IMR-90 (cell line): ENCODE results near the gene AGPAT3.

Experiments used
- CTCF ChIP-seq: conservative IDR thresholded peaks from 2 replicates; pipeline ENCODE4 v1.5.1; 2012; ENCODE audit warnings: mild to moderate bottlenecking, low read depth, low read length, improper control_type of control experiment
- SMC3 ChIP-seq: fragments of 150-350 bp; IDR thresholded peaks from 2 replicates; pipeline ENCODE4 v1.6.1; 2016; ENCODE audit warnings: low read depth, mild to moderate bottlenecking, antibody characterized with exemption, low read length, moderate library complexity
- USF2 ChIP-seq: fragments of 150-350 bp; IDR thresholded peaks from 2 replicates; pipeline ENCODE4 v1.6.1; 2017; ENCODE audit warnings: mild to moderate bottlenecking, antibody characterized with exemption, low read length, low read depth

DNA sequence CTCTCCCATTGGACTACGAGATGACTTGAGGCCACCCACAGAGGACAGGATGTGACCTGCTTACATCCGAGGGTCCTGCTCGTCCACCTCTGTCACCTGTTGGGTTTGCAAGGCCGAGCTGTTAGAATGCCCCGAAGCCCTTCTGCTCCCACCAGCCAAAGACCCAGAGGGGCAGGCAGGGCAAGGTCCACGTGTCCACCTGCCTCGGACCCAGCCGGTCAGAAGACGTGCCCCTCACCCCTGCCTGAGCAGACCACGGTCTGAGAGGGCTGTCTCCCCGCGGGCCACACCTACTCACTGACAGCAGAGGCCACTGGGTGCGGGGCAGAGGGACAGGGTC is 116.8 kb downstream of the AGPAT3 start:
- no peak for TF ChIP-seq SMC3
- no peak for TF ChIP-seq CTCF
- TF ChIP-seq USF2, result no peak
